ENCODE data around the gene RCC2.

Gene RCC2

DNA sequence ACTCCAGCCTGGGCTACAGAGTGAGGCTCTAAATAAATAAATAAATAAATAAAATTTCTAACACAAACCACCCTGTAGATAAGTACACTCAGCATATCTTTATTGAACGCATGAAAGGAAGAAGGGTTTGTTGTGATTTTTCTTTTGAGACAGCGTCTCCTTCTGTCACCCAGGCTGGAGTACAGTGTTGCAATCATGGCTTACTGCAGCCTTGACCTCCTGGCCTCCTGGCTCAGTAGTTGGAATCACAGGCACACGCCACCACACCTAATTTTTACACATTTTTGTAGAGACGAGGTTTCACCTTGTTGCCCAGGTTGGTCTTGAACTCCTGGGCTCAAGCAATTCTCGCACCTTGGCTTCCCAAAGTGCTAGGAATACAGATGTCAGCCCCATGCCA, 23.2 kb upstream of the RCC2 start:
- Histone ChIP-seq H3K9me2 (ENCODE audit: low read depth, low read length) (no peaks in the 10 kb centered on the region), H4K20me1 (ENCODE audit: insufficient read depth, low read length) (no peaks in the 10 kb centered on the region), H3K4me1 (ENCODE audit: insufficient read depth, low read length, severe bottlenecking) (no peaks in the 10 kb centered on the region), H3F3A (ENCODE audit: insufficient read depth, low read length) (no peaks in the 10 kb centered on the region), H3K27me3 (ENCODE audit: insufficient read depth, low read length) (no peaks in the 10 kb centered on the region), H3K79me2 (ENCODE audit: insufficient read depth, low read length) (no peaks in the 10 kb centered on the region), H3K27ac (ENCODE audit: low read depth, low read length, poor library complexity, severe bottlenecking) (no peak overlapping the region), H3K4me2 (ENCODE audit: low read length) (no peak overlapping the region), H3K36me3 (ENCODE audit: insufficient read depth, low read length) (no peaks in the 10 kb centered on the region), H2AFZ (ENCODE audit: low read length) (no peak overlapping the region), H3K9ac (ENCODE audit: low read length) (no peak overlapping the region), H3K4me3 (ENCODE audit: low read depth, low read length, poor library complexity, severe bottlenecking) (no peak overlapping the region), H3K9me3 (ENCODE audit: low read length) (no peaks in the 10 kb centered on the region)
- TF ChIP-seq EZH2 (IDR thresholded peaks at IDR 0.05; ENCODE audit: borderline replicate concordance, low read length) = no peak
- TF ChIP-seq, protein P1, sequence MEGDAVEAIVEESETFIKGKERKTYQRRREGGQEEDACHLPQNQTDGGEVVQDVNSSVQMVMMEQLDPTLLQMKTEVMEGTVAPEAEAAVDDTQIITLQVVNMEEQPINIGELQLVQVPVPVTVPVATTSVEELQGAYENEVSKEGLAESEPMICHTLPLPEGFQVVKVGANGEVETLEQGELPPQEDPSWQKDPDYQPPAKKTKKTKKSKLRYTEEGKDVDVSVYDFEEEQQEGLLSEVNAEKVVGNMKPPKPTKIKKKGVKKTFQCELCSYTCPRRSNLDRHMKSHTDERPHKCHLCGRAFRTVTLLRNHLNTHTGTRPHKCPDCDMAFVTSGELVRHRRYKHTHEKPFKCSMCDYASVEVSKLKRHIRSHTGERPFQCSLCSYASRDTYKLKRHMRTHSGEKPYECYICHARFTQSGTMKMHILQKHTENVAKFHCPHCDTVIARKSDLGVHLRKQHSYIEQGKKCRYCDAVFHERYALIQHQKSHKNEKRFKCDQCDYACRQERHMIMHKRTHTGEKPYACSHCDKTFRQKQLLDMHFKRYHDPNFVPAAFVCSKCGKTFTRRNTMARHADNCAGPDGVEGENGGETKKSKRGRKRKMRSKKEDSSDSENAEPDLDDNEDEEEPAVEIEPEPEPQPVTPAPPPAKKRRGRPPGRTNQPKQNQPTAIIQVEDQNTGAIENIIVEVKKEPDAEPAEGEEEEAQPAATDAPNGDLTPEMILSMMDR (IDR thresholded peaks at IDR 0.05; ENCODE audit: low read length) = no peak

DNA sequence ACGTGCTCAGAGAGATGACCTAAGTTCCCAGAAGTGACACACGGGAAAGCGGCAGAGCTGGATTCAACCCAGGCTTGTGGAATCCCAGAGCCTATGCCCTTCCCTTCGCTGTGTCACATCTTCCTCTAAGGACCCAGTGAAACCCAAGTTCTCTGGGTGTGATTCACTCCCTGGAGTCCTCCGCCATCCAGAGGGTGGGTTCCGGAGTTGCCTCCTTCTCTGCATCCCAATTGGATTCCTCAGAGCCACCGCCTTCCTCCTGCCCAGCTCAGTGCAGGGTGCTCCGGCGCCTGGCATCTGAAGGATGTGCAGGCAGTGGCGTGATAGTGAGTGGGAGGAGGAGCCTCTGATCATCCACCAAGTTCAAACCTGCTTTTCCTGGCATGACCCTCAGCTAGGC, 20.7 kb upstream of the RCC2 start:
- no peak overlapping the region for H3K9ac ChIP-seq (ENCODE audit: low read length)
- no peaks in the 10 kb centered on the region for H3K9me2 ChIP-seq (ENCODE audit: low read depth, low read length)
- H2AFZ ChIP-seq (ENCODE audit: low read length) = no peak overlapping the region
- H3K9me3 ChIP-seq (ENCODE audit: low read length) = no peaks in the 10 kb centered on the region
- H3K4me2 ChIP-seq (ENCODE audit: low read length) = no peak overlapping the region
- TF ChIP-seq EZH2 (IDR thresholded peaks at IDR 0.05; ENCODE audit: borderline replicate concordance, low read length) = no peak
- TF ChIP-seq, protein P1 (IDR thresholded peaks at IDR 0.05; ENCODE audit: low read length) = no peak
- H4K20me1 ChIP-seq (ENCODE audit: insufficient read depth, low read length) = no peaks in the 10 kb centered on the region
- H3K27me3 ChIP-seq (ENCODE audit: insufficient read depth, low read length) = no peaks in the 10 kb centered on the region
- H3K36me3 ChIP-seq (ENCODE audit: insufficient read depth, low read length) = no peaks in the 10 kb centered on the region
- H3K27ac ChIP-seq (ENCODE audit: low read depth, low read length, poor library complexity, severe bottlenecking) = no peak overlapping the region
- no peak overlapping the region for H3K4me3 ChIP-seq (ENCODE audit: low read depth, low read length, poor library complexity, severe bottlenecking)
- no peaks in the 10 kb centered on the region for H3F3A ChIP-seq (ENCODE audit: insufficient read depth, low read length)
- H3K4me1 ChIP-seq (ENCODE audit: insufficient read depth, low read length, severe bottlenecking) = no peaks in the 10 kb centered on the region
- no peaks in the 10 kb centered on the region for H3K79me2 ChIP-seq (ENCODE audit: insufficient read depth, low read length)

DNA sequence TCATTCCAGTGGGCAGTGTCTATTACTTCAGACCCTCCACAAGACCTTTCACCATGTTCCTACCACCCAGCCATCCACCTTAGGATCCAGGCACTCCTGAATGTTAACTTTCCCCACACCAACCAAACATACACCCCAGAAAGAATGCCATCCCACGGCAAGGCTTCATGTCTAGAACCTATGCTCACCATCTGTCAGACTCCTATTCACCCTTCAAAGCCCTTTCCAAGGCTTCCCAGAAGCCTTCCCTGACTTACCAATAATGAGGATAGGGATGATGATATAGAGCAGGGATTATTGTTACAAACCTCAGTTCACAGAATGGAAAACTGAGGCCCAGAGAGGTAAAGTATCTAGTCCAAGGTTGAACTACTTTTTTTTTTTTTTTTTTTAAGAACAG, 19.3 kb upstream of the RCC2 start:
- Histone ChIP-seq H3K4me1 (ENCODE audit: insufficient read depth, low read length, severe bottlenecking) (no peaks in the 10 kb centered on the region), H3F3A (ENCODE audit: insufficient read depth, low read length) (no peaks in the 10 kb centered on the region), H3K36me3 (ENCODE audit: insufficient read depth, low read length) (no peaks in the 10 kb centered on the region), H3K27ac (ENCODE audit: low read depth, low read length, poor library complexity, severe bottlenecking) (no peak overlapping the region), H3K4me2 (ENCODE audit: low read length) (no peak overlapping the region), H3K27me3 (ENCODE audit: insufficient read depth, low read length) (no peaks in the 10 kb centered on the region), H3K9me2 (ENCODE audit: low read depth, low read length) (no peaks in the 10 kb centered on the region), H3K4me3 (ENCODE audit: low read depth, low read length, poor library complexity, severe bottlenecking) (no peak overlapping the region), H4K20me1 (ENCODE audit: insufficient read depth, low read length) (no peaks in the 10 kb centered on the region), H2AFZ (ENCODE audit: low read length) (no peak overlapping the region), H3K9me3 (ENCODE audit: low read length) (no peaks in the 10 kb centered on the region), H3K9ac (ENCODE audit: low read length) (no peak overlapping the region), H3K79me2 (ENCODE audit: insufficient read depth, low read length) (no peaks in the 10 kb centered on the region)
- TF ChIP-seq, protein P1 (IDR thresholded peaks at IDR 0.05; ENCODE audit: low read length) = no peak
- TF ChIP-seq EZH2 (IDR thresholded peaks at IDR 0.05; ENCODE audit: borderline replicate concordance, low read length) = no peak

Data from OCI-LY1 (cell line).